Neural cell (in vitro differentiated cells): Measurements from ENCODE around the gene IDH3A. TPM values are rescaled to one million over a fixed set of nuclear protein-coding genes. Genes with fewer than 3 reads are reported as not detected.

ENCODE experiments used
- H2AFZ ChIP-seq: fragments of 200-600, 300-800 bp; sonication (generic), shearing (Covaris generic); 2 replicates; pipeline ENCODE4 v1.6.0; 2014; ENCODE audit warnings: low read depth, mild to moderate bottlenecking, antibody characterized with exemption, low read length, moderate library complexity
- H3F3A ChIP-seq: fragments of 200-600 bp; shearing (Covaris generic); 2 replicates; pipeline ENCODE4 v1.6.1; 2016; ENCODE audit warnings: mild to moderate bottlenecking, moderate library complexity, mixed read lengths, antibody characterized with exemption, low read length; ENCODE audit not compliant: insufficient read depth, poor library complexity, severe bottlenecking
- H3K27ac ChIP-seq: fragments of 200-600, 300-800 bp; sonication (generic), shearing (Covaris generic); 2 replicates; pipeline ENCODE4 v1.5.1; 2014; ENCODE audit warnings: mild to moderate bottlenecking, low read length, moderate library complexity
- H3K27me3 ChIP-seq: fragments of 300-800, 200-600 bp; sonication (generic), shearing (Covaris generic); 2 replicates; pipeline ENCODE4 v1.6.0; 2014; ENCODE audit warnings: mild to moderate bottlenecking, low read depth, low read length, moderate library complexity; ENCODE audit not compliant: insufficient read depth
- H3K36me3 ChIP-seq: fragments of 300-800, 200-600 bp; sonication (generic), shearing (Covaris generic); 2 replicates; pipeline ENCODE4 v1.5.1; 2014; ENCODE audit warnings: mild to moderate bottlenecking, antibody characterized with exemption, low read length, moderate library complexity; ENCODE audit not compliant: insufficient read depth
- H3K4me2 ChIP-seq: fragments of 300-800, 200-600 bp; sonication (generic), shearing (Covaris generic); 2 replicates; pipeline ENCODE4 v1.6.0; 2014; ENCODE audit warnings: mild to moderate bottlenecking, low read length
- H3K4me3 ChIP-seq: fragments of 300-800, 200-600 bp; sonication (generic), shearing (Covaris generic); 2 replicates; pipeline ENCODE4 v1.5.1; 2014; ENCODE audit warnings: mild to moderate bottlenecking, low read length, moderate library complexity
- H3K79me2 ChIP-seq: fragments of 200-600 bp; shearing (Covaris generic); replicated peaks from 2 replicates; pipeline ENCODE4 v1.6.0; 2014; ENCODE audit warnings: mild to moderate bottlenecking, low read length, moderate library complexity; ENCODE audit not compliant: insufficient read depth
- H3K9ac ChIP-seq: fragments of 300-800, 200-600 bp; sonication (generic), shearing (Covaris generic); 2 replicates; pipeline ENCODE4 v1.6.1; 2016; ENCODE audit warnings: mild to moderate bottlenecking, low read length, mixed read lengths
- H3K9me2 ChIP-seq: fragments of 200-600 bp; shearing (Covaris generic); 2 replicates; pipeline ENCODE4 v1.6.1; 2016; ENCODE audit warnings: mild to moderate bottlenecking, low read length, mixed read lengths; ENCODE audit not compliant: insufficient read depth
- H3K9me3 ChIP-seq: fragments of 200-600, 300-800 bp; sonication (generic), shearing (Covaris generic); 2 replicates; pipeline ENCODE4 v1.6.1; 2016; ENCODE audit warnings: mild to moderate bottlenecking, mixed run types, low read length, moderate library complexity, mixed read lengths
- H4K20me1 ChIP-seq: fragments of 200-600 bp; shearing (Covaris generic); 2 replicates; pipeline ENCODE4 v1.6.1; 2016; ENCODE audit warnings: mild to moderate bottlenecking, mixed run types; ENCODE audit not compliant: insufficient read depth
- CTCF ChIP-seq: fragments of 450-650 bp; IDR thresholded peaks from 2 replicates; pipeline ENCODE4 v1.5.1; 2014; ENCODE audit warnings: antibody characterized with exemption, mild to moderate bottlenecking, moderate library complexity; ENCODE audit not compliant: poor library complexity, severe bottlenecking
- EP300 ChIP-seq: fragments of 450-650 bp; conservative IDR thresholded peaks from 2 replicates; pipeline ENCODE4 v1.6.1; 2014; ENCODE audit warnings: antibody characterized with exemption, mild to moderate bottlenecking, moderate library complexity; ENCODE audit not compliant: poor library complexity, severe bottlenecking
- EZH2 ChIP-seq: fragments of 200-600, 300-800 bp; shearing (Covaris generic), sonication (generic); IDR thresholded peaks from 2 replicates; pipeline ENCODE4 v1.6.1; 2014; ENCODE audit warnings: antibody characterized with exemption, low read length, borderline replicate concordance, mild to moderate bottlenecking; ENCODE audit not compliant: insufficient read depth, poor library complexity, severe bottlenecking
- MXI1 ChIP-seq: fragments of 450-650 bp; conservative IDR thresholded peaks from 2 replicates; pipeline ENCODE4 v1.6.1; 2014; ENCODE audit warnings: antibody characterized with exemption, mild to moderate bottlenecking; ENCODE audit not compliant: poor library complexity, severe bottlenecking
- POLR2AphosphoS5 ChIP-seq: IDR thresholded peaks from 2 replicates; pipeline ENCODE4 v1.6.1; 2012
- RAD21 ChIP-seq: fragments of 450-650 bp; conservative IDR thresholded peaks from 2 replicates; pipeline ENCODE4 v1.6.1; 2014; ENCODE audit warnings: antibody characterized with exemption, mild to moderate bottlenecking, moderate library complexity
- REST ChIP-seq: IDR thresholded peaks from 2 replicates; pipeline ENCODE4 v1.6.1; 2012; ENCODE audit warnings: borderline replicate concordance
- SMC3 ChIP-seq: fragments of 450-650 bp; conservative IDR thresholded peaks from 2 replicates; pipeline ENCODE4 v1.6.1; 2014; ENCODE audit warnings: antibody characterized with exemption, mild to moderate bottlenecking, moderate library complexity; ENCODE audit not compliant: poor library complexity
- TAF1 ChIP-seq: IDR thresholded peaks from 2 replicates; pipeline ENCODE4 v1.6.1; 2012; ENCODE audit warnings: low read depth
- polyA plus RNA-seq: library from polyadenylated mRNA; depleted of rRNA; stranded (reverse); fragments of >200 nt; gene quantifications from 2 replicates; pipeline ENCODE4 v1.2.3, GENCODE V29; 2014

The IDH3A gene
- polyA plus RNA-seq, 1 donor from 2014 or later: 90.7 TPM

- peak overlapping the region; percentile 12 for H3K27ac ChIP-seq
- TF ChIP-seq EP300 (no peak), RAD21 (no peak), EZH2 (no peak), MXI1 (no peak), SMC3 (no peak)
- peak overlapping the region; percentile 92 for H3K9ac ChIP-seq
Observed at GRCh38 chr15:78130466-78131294, 18.5 kb upstream of the IDH3A start.

GRCh38 chr15:78131295-78132061 is 17.7 kb upstream of the IDH3A start, which contains the start of gene CIB2:
CIB2 (minus strand) TSS chr15:78131445; CDS start chr15:78131215, 230 bp downstream.
- Histone ChIP-seq H3K27me3 (no peaks in the 10 kb centered on the region), H3K9me3 (no peaks in the 10 kb centered on the region), H2AFZ (peak within 1 kb of the TSS; percentile 98), H3K27ac (peak within 1 kb of the TSS; percentile 70), H3K4me3 (peak within 1 kb of the TSS; percentile 98), H3K4me2 (peak within 1 kb of the TSS; percentile 100), H3K9me2 (no peaks in the 10 kb centered on the region), H3K36me3 (no peaks in the 10 kb centered on the region), H3K79me2 (no peaks in the 10 kb centered on the region), H4K20me1 (no peaks in the 10 kb centered on the region), H3F3A (peaks cover 4% of the 10 kb centered on the region), H3K9ac (peak within 1 kb of the TSS; percentile 92)
- peak; percentile 76 for TF ChIP-seq RAD21
- TF ChIP-seq EP300: peak; percentile 30
- no peak for TF ChIP-seq EZH2
- TF ChIP-seq TAF1: peak; percentile 33
- TF ChIP-seq MXI1: peak; percentile 55
- peak; percentile 73 for TF ChIP-seq POLR2AphosphoS5
- peak; percentile 92 for TF ChIP-seq CTCF
- no peak for TF ChIP-seq REST
- TF ChIP-seq SMC3: peak; percentile 72

More at GRCh38 chr15:78130466-78131294, 18.5 kb upstream of the IDH3A start:
- Histone ChIP-seq H2AFZ (no peak overlapping the region), H3K4me2 (no peak overlapping the region), H4K20me1 (no peaks in the 10 kb centered on the region), H3K36me3 (no peaks in the 10 kb centered on the region), H3K9me2 (no peaks in the 10 kb centered on the region), H3F3A (peaks cover 4% of the 10 kb centered on the region), H3K4me3 (peak overlapping the region; percentile 63), H3K9me3 (no peaks in the 10 kb centered on the region), H3K79me2 (no peaks in the 10 kb centered on the region), H3K27me3 (no peaks in the 10 kb centered on the region)
